ENCODE results near the gene AK1.
"Not testable (repeated sequence)": the region's sequence is repeated elsewhere in the genome, so short reads cannot be mapped to it uniquely, and the experiment has no call there.

Gene AK1

DNA sequence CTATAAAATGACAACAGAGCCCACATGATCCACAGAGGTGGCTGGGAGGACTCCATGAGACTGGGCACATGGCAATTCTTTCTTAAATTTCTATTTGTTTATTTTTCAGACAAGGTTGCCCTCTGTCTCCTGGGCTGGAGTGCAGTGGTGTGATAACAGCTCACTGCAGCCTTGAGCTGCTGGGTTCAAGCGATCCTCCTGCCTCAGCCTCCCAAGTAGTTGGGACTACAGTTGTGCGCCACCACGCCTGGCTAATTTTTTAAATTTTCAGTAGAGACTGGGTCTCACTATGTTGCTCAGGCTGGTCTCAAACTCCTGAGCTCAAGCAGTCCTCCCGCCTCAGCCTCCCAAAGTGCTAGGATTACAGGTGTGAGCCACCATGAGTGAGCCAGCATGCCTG lies 31.9 kb downstream of the AK1 start:
- DNase-seq, result not testable (repeated sequence)

DNA sequence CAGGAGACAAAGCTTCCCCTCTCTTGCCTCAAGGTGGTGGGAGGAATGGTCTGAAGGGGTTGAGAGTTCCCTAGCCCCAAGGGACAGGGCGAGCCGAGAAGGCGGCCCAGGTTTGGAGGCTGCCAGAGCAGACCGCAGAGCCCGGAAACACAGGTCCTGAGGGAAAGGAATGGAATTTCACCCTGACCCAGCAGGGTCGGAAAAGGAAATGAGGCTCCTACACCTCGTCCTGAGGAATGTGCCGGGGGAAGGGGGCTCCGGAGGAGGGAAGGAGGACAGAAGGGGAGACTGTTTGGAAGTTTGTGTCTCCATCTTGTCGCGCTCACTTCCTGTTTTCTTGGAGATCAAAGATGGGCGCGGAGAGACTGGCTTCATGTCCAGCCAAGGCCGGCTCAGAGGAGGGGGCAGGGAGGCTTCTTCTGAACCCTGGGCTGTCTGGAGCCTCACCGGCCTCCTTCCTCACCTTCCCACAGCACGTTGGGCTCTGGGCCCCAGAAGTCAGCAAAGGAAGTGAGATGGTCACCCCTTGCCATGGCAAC lies 32.6 kb downstream of the AK1 start:
- DNase-seq, result no peak

DNA sequence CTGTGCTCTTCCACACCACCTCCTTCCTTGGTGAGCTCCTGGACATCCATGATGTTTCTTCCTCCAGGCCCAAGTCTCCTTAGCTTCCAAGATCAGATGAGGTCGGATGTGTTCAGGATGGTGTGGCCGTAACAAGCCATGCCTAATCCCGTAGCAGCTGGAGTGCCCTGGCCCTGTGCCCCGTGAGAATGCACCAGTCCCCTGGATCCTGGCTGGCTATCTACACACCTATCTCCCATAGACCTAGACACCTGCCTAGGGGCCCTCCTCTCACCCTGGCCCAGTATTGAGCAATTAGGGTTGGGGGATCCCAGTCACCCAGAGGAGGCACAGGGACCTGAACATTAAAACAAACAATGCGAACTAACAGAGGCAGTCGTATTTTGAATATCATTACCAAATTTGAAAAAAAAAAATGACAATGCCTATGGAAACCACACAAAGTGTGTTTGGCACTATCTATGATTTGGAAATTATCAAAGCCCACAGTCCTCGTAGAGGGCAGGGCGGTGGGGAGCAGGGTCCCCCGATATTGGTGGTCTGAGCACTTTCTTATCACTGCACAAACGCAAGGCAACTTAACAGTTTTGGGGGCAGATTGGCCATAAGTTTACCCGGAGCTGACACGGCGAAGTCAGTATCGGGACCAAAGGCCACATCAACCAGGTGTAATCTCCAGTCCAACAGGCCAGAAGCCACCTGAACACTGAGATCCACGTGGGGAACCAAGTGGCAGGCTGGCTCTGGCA lies 36.2 kb downstream of the AK1 start:
- no peak for DNase-seq

DNA sequence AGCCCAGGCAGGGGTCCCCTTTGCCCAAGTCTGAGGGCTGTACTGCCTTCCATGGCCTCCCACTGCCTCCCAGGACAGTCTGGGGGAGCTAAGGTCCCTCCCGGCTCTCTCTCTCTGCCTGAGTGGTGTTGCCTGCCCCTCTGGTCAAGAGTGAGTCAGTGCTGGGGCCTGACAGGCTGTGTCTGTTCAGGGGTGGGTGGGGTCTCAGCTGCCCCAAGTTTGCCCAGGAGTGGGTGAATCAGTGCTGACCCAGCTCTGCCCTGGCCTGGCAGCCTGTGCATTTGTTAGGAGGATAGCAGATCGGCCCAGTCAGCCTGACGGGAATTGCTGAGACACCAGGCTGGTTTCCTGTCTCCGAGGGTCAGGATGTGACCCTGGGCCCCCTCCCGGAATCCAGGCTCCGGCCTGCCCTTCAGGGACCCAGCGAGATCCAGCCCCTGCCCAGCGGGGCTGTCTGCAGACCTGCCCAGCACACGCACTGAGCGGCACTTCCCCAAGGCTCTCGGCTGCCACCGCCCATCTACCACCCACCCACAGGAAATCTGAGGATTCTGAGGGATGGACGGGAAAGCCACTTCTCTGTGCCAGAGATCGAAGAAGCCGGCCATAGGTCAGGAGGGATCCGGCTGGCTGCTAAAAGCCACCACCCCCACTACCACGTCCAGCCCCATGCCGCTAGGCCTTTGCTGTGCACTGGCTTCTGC lies 38.9 kb downstream of the AK1 start:
- DNase-seq, result no peak

DNA sequence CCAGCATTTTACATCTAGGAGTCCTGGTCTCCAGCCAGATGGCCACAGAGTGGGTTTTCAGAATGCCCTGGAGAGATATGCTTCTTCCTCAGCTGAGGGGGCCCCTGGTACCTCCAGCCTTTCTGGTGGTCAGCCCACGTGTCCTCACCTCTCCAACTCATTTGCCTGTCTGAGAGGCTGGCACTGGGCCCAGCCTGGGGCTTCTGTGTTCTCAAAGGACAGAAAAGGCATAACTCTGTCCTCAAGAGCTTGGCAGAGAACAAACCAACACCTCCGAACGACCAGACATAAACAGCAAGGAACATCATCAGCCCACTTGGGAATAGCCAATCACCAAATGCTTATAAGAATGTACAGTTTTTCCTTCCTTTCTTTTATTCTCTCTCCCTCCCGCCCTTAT lies 40.1 kb downstream of the AK1 start:
- no peak for DNase-seq

DNA sequence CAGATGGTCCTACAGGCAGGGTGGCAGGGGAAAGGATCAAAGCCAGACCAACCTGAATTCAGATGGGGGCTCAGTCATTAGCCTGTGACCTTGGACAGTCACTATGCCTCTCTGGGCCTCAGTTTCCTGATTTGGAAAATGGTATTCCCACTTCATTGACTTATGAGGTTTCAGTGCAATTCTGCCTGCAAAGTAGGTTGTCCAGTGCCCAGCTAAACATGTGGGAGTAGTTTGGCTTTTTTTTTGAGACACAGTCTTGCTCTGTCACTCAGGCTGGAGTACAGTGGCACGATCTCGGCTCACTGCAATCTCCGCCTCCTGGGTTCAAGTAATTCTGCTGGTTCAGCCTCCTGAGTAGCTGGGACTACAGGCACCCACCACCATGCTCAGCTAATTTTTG lies 40.9 kb downstream of the AK1 start:
- DNase-seq, result not testable (repeated sequence)

DNA sequence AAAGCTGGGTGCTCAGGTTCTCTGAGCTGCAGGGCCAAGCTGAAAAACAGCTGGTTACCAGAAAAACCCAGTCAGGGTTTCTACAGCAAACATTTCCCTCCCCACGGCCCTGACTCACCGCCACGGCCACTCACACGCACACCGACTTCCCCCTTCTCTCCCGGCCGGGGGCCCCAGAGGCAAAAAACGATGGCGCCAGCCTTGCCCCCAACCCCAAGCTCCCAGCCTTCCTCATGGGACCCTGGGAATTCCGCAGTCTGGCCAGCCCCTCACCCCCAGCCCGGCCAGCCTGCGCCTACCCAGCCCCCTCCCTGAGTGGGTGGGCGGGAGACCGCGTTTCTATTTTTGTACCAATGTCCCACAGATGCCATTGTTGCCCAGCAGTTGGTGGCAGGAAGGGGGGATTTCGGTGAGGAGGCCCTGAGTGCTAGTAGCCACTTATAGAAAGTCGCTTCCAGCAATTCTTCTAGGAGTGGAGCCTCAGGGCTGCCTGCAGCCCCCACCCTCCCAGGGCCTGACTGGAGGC lies 41.4 kb downstream of the AK1 start:
- DNase-seq, result peak; percentile 30 to 34

DNA sequence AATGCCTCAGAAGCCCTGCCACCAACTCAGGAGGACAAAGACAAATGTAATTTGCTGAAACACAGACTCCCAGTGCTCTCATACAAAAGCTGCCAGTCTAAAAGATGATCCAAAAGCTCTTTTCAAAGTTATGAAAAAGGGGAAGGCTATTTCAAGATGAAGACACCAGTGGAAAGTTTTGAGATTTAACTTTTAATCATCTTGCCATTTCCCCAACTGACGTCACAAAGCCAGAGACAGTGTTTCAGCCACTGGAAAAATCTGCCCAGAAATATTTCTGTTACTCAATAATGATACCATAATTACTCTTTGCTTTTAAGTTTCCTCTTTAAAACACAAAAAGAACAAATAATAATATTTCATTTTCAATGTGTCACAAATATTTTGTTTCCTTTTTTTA lies 43.9 kb downstream of the AK1 start:
- no peak for DNase-seq

DNA sequence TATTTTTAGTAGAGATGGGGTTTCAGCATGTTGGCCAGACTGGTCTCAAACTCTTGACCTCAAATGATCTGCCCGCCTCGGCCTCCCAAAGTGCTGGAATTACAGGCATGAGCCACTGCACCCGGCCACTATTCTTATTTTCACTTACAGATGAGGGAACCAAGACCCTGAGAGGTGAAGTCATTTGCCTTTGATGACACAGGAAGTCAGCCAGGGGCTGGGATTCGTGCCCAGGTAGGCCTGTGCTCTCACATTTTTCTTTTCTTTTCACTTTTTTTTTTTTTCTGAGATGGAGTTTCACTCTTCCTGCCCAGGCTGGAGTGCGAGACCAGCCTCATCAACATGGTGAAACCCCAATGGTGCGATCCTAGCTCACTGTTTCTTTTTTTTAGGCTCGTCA lies 45.2 kb downstream of the AK1 start:
- no peak for DNase-seq

DNA sequence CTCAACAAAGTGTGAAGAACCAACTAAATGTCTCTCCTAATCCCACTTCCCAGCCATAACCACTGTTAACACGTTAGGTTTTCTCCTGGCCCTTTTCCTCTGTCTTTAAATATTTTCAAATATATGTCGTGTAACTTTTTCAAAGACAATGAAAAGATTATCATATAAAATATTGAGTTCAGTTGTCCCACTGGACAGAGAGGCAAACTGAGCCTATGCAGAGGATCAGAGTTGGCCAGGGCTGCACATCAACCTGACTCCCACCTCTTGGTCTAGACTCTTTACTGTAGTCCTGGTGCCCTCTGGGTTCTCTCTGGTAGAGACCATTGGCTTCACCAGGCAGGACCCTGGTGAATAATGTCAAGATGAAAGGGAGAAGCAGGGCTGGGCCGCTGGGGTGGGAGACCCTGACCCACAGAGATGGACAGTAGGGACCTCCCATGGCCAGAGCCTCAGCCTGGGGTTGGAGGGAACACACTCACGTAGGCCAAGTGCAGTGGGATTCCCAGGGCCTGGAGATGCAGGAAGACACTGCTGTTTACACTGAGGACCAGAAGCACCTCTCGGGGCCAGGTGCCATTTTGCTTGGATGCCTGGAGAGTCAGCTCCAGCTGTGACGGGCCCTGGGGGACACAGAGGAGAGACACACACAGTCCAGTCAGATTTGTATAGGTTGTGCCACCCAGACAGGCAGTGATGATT lies 48.1 kb downstream of the AK1 start:
- no peak for DNase-seq

DNA sequence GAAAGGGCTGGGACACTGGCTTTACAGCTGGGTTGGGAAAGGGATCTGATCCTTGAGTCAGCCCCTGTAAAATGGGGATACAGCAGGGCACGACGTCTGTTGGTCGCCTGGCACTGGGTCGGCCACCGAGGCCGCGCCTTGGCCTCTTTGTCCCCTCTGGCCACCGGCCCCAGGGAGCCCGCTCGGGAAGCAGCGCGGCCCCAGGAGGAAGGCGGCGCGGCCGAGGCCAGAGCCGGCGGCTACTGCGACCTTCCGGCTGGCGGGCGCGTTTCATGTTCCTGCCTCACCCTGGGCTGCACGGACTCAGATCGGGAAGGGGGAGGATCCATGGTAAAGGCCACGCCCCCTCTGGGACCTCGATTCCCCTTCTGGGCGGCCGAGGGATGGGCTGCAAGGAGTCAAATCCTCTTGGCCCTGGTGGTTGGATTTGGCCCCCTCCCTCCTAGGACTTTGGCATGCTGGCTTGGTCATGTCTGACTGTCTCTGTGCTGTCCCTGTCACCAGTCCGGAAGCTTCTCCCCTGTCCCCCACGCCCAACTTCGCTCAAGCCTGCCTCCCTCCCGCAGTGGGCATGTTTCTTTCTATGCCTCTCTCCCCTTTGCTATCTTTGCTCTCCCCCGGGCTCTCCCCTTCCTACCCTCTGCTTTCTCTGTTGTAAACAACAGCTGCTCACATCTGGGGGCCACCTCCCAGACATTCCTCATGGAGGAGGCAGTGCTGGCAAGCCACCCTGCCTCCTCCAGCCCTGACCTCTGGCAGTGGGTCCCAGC lies 49.0 kb downstream of the AK1 start:
- no peak for DNase-seq

DNA sequence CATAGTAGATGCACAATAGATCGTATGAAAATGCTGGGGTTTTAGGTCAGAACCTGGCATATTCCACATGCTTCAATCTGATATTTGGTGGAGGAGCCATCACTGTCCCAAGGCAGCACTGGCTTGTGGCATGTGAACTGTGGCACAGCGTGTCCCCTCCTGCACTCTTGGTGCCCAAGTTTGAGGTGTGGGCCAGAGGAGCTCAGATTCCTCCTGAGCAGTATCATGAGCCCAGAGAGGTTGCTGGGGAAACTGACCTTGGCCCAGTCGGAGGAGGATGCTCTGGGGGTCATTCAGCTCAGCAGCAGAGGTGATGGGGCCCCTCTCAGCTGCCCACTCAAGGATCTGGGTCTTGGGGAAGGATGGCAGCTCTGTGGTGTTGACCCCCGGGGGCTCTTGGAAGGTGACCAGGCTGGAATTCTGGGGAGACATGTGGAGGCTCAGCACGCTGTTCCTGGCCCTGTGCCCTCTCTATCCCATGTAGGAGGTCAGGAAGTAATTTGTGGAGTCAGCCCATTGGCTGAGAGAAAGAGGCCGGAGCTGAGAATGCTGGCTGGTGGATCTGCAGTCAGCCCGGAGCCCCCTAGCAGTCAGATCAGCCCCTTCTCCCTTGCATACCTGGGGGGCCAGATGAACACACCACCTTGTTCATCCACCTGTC lies 51.1 kb downstream of the AK1 start:
- no peak for DNase-seq

DNA sequence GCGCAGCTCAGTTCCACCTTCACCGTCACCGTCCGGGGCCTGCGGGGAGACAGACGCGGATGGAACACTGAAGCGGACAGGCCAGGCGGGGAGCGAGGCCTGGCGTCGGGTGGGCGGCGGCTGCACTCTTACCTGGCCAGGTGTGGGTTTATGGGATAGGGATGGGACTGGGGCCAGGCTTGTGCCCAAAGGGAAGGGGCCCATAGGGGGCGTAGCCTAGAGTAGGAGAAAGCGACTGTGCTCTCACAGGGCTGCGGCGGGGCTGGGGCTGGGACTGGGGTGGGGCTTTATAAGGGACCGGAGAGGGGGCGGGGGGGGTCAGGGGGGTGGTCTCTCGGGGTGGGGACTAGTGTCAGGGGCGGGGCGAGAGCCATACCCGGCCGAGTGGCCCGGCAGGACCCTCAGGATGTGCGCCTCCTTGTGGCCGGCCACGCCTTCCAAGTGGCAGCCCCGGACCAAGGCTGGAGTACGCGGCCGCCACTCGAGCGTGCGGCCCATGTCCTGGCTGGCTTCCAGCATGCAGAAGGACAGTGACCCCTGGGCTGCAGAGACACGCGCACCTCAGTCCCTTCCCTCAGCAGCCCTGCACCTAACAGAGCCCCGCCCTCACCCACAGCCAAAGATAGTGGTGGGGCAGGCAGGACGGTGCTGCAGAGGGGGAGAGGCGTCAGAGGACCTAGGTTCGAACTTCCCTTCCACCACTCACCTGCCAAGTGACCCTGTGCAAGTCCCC lies 52.0 kb downstream of the AK1 start:
- DNase-seq, result no peak

DNA sequence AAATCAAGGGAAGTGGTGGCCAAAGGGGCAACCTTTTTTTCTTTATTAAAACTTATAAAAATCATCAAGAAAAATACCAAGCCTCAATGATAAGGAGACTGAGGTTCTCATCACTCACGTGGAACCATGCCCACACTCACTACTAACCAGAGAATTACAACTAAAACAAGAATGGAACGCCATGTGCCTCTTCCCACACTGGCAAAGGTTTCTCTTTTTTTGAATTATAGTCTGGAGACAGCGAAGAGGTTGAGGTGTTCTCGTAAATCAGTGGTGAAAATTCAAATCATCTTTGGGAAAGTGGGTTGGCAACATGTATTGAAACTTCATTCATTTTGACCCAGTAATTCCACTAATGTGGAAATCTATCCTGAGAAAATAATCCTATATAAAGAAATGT lies 55.4 kb downstream of the AK1 start:
- no peak for DNase-seq

DNA sequence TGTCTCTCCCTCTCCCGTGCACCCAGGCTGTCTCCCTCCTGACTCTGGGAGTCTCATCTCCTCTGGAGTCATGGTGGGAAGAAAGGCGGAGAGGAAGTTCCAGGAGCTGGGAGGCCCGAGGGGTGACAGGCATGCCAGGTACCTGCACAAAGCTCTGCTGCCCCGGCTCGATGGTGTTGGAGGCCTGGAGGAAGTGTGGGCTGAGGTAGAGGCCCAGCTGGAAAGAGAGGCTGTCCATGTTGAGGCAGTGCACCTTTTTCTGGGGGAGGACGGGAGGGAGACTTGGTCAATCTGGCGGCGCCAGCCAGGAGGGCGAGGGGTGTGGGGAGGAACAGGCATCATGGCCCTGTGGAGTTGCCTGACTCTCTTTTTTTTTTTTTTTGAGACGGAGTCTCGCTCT lies 58.9 kb downstream of the AK1 start:
- no peak for DNase-seq

DNA sequence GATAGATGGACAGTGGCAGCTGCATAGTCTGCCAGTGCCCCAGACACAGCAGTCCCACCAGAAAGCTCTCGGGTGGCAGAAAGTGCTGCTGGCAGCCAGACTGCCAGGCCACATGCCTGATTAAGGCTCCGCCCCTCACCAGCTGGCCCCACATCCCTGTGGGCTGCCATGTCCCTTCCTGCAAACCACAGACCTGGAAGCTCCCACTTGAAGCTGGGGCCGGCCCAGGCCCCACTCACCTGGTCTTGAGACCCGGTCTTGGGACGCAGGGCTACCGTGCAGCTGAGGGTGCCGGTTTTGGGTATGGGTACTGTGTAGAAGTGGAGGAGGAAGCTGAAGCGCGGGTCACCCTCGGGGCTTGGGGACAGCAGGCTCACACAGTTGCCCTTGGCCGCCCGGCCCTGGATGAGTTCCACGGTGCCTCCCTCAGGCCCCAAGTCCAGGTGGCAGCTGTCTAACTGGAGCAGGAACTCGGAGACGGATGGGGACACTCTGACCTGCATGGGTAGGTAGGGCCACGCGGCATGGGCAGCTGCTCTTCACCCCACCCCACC lies 59.5 kb downstream of the AK1 start:
- DNase-seq, result no peak

DNA sequence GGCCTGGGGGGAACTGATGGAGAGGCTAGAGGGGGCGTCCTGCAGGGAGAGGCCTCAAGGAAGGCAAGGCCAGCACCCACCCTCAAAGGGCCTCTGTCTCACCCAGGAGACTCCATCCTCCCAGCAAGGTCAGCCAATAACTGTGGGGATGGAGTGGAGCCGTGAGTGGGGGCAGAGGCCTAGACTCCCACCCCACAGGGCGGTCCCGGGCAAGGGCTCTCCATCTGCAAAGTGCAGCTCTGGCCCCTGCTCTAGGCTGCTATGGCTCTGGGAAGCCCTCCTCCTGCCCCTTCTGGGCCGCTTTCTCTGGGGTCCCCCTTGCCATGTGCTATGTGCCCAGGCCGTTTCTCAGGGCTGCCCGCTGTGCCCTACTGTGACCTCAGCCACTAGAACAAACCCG lies 60.7 kb downstream of the AK1 start:
- DNase-seq, result no peak

All from stimulated activated CD4-positive, alpha-beta T cell treated with anti-CD3 and anti-CD28 coated beads, Interleukin-2, amount 100 ng/mL, for 24 hours (primary cell).